GM12891 (cell line): ENCODE measurements around the gene CTBP2.

Experiments used
- DNase-seq: peaks from one replicate; pipeline ENCODE4 v3.0.0; 2011; ENCODE audit warnings: low spot score; ENCODE audit not compliant: insufficient read length
- FAIRE-seq: peaks from 2 replicates; lab custom pipeline; 2011; peaks lifted over from hg19 to GRCh38; lab: Jason Lieb, UNC
- PAX5 ChIP-seq: IDR thresholded peaks from 2 replicates; pipeline ENCODE4 v1.6.1; 2011; ENCODE audit warnings: low read length, moderate library complexity, mild to moderate bottlenecking; ENCODE audit not compliant: insufficient read depth, severe bottlenecking
- POLR2A ChIP-seq: IDR thresholded peaks from 2 replicates; pipeline ENCODE4 v1.6.1; 2011; ENCODE audit warnings: low read depth, low read length, control low read depth
- POLR2AphosphoS5 ChIP-seq: IDR thresholded peaks from 2 replicates; pipeline ENCODE4 v1.6.1; 2011; ENCODE audit warnings: low read depth, low read length, control low read depth
- POU2F2 ChIP-seq: IDR thresholded peaks from 2 replicates; pipeline ENCODE4 v1.6.1; 2011; ENCODE audit warnings: low read depth, mild to moderate bottlenecking, control low read depth, low read length, moderate library complexity
- SPI1 ChIP-seq: IDR thresholded peaks from 2 replicates; pipeline ENCODE4 v1.6.1; 2011; ENCODE audit warnings: low read depth, low read length, control low read depth
- TAF1 ChIP-seq: IDR thresholded peaks from 2 replicates; pipeline ENCODE4 v1.6.1; 2011; ENCODE audit warnings: low read depth, low read length, control low read depth

Gene CTBP2

GRCh38 chr10:124996854-124997215 is 163.5 kb downstream of the CTBP2 start:
- no peak for FAIRE-seq
- no peak for DNase-seq
- TF ChIP-seq POLR2AphosphoS5 (no peak), SPI1 (no peak), TAF1 (no peak), POU2F2 (no peak), PAX5 (no peak), POLR2A (no peak)

GRCh38 chr10:124996127-124996853 is 164.1 kb downstream of the CTBP2 start:
- TF ChIP-seq POU2F2 (no peak), POLR2AphosphoS5 (no peak), PAX5 (no peak), POLR2A (no peak), TAF1 (no peak), SPI1 (no peak)
- FAIRE-seq (no peak), DNase-seq (no peak)

- DNase-seq: no peak
- FAIRE-seq: no peak
These were observed 164.8 kb downstream of the CTBP2 start for GRCh38 chr10:124995605-124996004.

GRCh38 chr10:124994573-124995473 is 165.5 kb downstream of the CTBP2 start:
- no peak for FAIRE-seq
- TF ChIP-seq POLR2AphosphoS5 (no peak), POU2F2 (no peak), TAF1 (no peak), SPI1 (no peak), POLR2A (no peak), PAX5 (no peak)
- DNase-seq: no peak

More at GRCh38 chr10:124995605-124996004, 164.8 kb downstream of the CTBP2 start:
- no peak for TF ChIP-seq PAX5
- no peak for TF ChIP-seq SPI1
- no peak for TF ChIP-seq TAF1
- TF ChIP-seq POLR2A: no peak
- no peak for TF ChIP-seq POU2F2
- no peak for TF ChIP-seq POLR2AphosphoS5

- FAIRE-seq (no peak), DNase-seq (no peak)
- TF ChIP-seq POLR2AphosphoS5 (no peak), TAF1 (no peak), PAX5 (no peak), SPI1 (no peak), POLR2A (no peak)
These were observed 166.5 kb downstream of the CTBP2 start for GRCh38 chr10:124993736-124994451.

- DNase-seq (no peak), FAIRE-seq (no peak)
- TF ChIP-seq SPI1 (no peak), PAX5 (no peak), POU2F2 (no peak), TAF1 (no peak), POLR2AphosphoS5 (no peak), POLR2A (no peak)
These were observed 167.0 kb downstream of the CTBP2 start for GRCh38 chr10:124993345-124993708.

GRCh38 chr10:124992462-124993344 is 167.7 kb downstream of the CTBP2 start:
- TF ChIP-seq POLR2AphosphoS5 (no peak), POLR2A (no peak), POU2F2 (no peak), TAF1 (no peak), SPI1 (no peak), PAX5 (no peak)
- FAIRE-seq: no peak
- DNase-seq: no peak

GRCh38 chr10:124991835-124992234 is 168.5 kb downstream of the CTBP2 start:
- TF ChIP-seq POU2F2 (no peak), TAF1 (no peak), SPI1 (no peak), POLR2A (no peak), PAX5 (no peak), POLR2AphosphoS5 (no peak)
- DNase-seq: no peak

More at GRCh38 chr10:124991835-124992234, 168.5 kb downstream of the CTBP2 start:
- FAIRE-seq: no peak
